DMS114 treated with DMSO at 0.1 percent for 48 hours (cell line): Measurements from ENCODE around the gene FOXP1.

ENCODE experiments used
- DNase-seq: peaks from one replicate; lab custom pipeline; 2025; ENCODE audit not compliant: unreplicated experiment; lab: John Stamatoyannopoulos, UW

Gene FOXP1

GRCh38 chr3:71120012-71120411 lies 463.5 kb downstream of the FOXP1 start:
- no peak for DNase-seq

DNA sequence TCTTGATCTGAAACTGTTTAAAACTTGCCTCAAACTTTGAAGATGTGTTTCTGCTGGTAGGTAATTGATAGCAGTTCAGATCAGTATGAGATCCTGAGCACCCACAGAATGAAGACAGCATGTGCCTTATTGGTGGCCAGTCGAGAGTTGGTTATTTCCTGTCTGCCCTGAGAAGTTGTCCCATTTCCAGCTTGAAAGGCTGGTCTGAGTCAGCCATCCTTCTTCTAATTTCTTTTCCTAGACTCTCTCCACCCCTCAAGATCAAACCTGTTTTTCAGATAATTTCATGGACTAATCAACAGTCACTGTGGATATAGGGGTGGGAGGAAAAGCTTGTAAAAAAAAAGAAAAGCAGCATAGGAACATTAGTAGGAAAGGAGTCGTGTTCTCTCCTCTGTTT lies 464.4 kb downstream of the FOXP1 start:
- no peak for DNase-seq

DNA sequence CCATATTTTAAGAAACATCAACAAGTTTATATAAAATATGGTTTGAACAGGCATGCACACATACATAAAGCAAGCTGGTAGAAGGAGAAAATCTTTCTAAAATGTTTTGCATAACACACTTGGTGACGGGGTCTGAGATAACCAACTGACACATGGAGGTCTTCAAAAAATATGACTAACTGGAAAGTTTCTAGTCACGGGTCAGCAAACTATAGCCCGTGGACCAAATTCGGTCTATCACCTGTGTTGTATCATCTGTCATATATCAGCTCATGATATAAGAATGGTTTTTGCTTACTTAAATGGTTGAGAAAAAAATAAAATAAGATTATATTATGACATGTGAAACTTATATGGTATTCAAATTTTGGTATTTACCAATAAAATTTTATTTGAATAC lies 465.1 kb downstream of the FOXP1 start:
- no peak for DNase-seq

- no peak for DNase-seq
Observed at GRCh38 chr3:71117572-71118247, 465.8 kb downstream of the FOXP1 start.

DNA sequence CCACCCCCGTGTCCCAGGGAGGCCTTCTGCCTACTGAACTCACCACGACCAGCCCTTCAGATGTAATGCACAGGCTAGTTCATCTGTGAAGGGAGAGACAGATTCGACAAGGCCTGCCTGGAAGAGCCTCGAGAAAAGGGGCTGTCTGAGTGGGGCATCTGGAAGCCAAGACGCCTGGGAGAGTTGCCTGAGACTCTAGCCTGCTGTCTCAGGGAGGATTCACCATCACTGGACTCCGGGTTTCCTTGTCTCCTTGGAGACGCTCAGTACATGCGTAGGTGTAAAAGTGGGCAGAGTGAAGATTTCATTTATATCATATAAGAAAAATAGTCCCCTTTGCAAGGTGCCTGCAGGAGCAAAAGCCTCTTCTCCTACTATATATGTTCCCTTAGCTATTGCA lies 468.9 kb downstream of the FOXP1 start:
- no peak for DNase-seq

DNA sequence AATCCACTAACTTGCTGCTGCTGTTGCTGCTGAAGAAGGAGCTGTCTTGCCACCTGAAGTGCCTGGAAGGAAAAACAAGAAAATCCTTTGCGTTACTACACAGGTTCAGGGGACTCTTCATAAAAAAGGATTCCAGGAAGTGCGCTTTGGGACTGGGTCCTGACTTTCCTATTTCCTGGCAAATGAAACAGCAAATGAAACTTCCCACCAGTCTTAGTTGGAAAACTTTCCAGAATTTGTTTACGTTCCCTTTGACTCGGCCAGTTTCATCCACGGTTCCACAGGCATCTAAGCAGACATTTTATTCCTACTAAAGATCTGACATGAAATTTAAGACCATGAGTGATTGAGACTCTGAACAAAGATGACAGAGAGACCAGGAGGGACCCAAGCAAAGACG lies 471.0 kb downstream of the FOXP1 start:
- no peak for DNase-seq

GRCh38 chr3:71111784-71112440 lies 471.6 kb downstream of the FOXP1 start:
- DNase-seq: no peak

GRCh38 chr3:71110385-71111222 lies 472.9 kb downstream of the FOXP1 start:
- no peak for DNase-seq

DNA sequence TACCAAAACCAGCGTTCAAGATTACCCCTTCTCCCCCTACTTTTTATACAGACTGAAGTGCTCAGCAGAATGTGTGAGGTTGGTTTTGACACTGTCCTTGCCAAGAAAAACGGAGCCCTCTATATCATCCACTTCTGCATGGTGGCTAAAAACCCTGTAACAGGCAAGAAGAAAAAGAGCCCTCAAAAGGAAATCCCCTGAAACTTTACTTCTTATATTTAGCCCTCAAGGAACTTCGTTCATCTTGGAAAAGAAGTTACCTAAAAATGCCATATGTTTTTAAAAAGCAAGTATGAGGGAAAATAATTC lies 473.6 kb downstream of the FOXP1 start:
- no peak for DNase-seq

GRCh38 chr3:71109241-71109976 lies 474.1 kb downstream of the FOXP1 start:
- no peak for DNase-seq

DNA sequence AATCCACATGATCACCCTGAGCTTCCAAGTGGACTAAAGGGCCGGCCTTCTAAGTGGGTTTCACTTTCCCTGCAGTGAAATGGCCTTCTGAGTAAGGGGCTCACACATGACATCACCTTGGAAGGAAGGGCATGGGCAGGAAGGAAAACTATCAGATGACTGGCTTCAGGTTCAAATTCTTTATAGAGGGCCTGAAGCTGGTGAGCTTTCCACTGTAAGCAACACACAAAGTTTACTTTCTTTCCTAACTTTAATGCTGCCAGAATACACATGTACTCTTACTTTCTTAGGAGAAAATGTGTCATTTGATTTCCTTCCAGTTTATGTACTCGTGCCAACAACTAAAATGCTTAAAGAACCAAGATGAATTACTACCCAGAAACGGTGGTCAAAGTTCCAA lies 475.6 kb downstream of the FOXP1 start:
- no peak for DNase-seq

DNA sequence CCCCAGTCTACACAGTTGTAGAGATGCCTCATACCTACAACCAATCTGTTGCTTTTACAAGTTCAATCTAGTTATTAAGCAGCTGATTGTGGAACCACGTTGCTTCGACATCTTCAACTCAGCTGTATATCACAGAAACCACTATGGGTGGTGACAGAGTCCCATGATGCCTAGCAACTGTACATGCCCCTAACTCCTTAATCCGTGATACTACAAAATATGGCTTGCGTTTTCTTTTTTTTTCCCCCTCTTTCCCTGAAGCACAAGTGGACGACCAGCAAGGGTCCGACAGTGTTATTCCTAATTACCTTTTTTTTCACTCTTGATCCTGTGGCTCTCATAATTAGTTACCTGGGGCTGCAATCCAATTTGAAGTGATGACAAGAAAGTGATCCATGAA lies 478.6 kb downstream of the FOXP1 start:
- no peak for DNase-seq

- no peak for DNase-seq
Observed at GRCh38 chr3:71104556-71104955, 479.0 kb downstream of the FOXP1 start.

DNA sequence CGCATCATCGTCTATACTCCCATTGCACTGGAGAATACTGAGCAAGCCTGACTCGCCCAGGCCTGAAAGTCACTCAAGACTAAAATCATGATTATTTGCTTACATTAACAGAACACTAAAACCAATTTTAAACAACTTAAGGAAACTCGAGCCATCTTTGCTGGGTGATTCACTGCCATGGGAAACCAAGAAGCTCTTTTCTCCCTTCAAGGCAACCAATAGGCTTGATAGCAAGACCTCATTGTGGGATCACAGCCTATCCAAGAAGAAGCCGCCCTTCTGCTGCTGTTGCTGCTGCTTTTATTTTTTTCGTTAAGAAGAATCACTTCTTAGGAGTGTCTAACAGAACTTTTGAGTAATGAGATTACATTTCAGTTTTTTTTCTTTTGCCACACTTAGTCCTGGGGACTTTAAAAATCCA lies 479.4 kb downstream of the FOXP1 start:
- DNase-seq: no peak

- DNase-seq: no peak
Observed at GRCh38 chr3:71103430-71103921, 480.1 kb downstream of the FOXP1 start.

DNA sequence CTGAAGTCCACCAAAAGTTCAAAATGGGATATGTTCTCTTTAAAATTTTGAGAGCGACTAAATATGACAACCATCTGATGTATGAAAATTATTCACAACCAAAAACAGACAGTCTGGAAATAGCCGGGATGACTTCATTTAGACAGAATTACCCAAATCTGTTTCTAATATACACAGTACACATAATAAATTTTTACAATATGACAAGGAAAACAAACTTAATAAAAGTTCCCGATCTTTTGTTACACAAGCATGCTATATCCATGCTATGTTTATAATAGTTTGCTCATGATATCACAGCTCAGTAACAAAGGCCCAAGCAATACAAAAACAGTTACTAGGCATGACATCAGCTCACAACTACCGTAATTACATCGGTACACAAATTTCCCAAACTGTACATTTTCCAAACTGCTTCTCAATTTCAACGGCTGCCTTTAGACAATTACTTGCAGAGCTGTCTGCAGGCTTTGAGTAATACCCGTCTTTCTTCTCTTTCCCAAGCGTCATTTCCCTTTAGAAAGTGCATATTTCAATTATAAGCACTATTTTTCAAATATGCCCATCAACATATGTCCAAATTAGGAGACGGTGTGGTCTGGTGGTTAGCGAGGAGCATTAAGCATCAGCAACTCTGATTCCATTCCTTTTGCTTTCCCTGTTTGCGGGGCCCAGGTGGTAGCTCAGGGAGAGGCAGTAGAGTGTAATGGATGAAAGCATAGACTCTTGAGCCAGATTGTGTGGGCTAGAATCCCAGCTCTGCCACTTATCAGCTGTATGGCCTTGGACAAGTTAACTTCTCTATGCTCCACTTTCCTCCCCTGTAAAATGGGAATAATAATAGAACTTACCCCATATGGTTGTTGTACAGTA lies 481.2 kb downstream of the FOXP1 start:
- no peak for DNase-seq

DNA sequence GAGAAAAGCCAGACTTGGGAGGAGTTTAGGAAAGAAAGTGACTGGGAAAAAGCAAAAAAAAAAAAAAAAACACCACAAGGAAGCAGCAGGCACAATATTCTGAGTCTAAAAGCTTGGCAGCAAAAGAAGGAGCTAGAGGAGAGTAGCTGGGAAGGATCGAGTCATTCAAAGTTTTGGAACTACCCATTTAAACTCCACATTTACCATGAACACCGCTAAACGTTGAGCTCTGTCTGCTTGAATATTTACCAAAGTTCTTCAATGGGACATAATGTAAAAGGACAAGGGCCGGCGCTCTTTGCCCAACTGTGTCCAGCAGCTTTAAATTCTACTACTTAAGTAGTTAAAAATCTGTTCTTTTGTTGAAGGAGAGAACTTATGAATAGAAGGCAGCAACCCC lies 481.9 kb downstream of the FOXP1 start:
- no peak for DNase-seq

DNA sequence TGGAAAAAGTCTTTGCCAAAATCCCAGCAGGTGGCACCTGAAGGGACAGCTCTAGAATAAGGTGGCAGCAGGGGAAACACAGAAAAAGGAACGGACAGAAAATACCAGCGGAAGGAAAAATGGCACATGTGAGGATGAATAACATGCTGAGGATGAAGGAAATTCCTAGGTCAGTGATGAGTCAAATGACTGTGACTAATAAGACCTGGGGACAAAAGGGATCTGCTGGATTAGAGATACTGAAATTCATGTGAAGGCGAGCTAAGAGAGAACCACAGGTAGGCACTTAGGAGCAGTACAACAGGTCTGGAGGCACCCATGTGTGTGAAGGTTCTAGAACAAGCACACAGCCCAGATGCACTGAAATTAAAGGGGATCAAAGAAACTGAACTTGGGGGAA lies 482.5 kb downstream of the FOXP1 start:
- no peak for DNase-seq

DNA sequence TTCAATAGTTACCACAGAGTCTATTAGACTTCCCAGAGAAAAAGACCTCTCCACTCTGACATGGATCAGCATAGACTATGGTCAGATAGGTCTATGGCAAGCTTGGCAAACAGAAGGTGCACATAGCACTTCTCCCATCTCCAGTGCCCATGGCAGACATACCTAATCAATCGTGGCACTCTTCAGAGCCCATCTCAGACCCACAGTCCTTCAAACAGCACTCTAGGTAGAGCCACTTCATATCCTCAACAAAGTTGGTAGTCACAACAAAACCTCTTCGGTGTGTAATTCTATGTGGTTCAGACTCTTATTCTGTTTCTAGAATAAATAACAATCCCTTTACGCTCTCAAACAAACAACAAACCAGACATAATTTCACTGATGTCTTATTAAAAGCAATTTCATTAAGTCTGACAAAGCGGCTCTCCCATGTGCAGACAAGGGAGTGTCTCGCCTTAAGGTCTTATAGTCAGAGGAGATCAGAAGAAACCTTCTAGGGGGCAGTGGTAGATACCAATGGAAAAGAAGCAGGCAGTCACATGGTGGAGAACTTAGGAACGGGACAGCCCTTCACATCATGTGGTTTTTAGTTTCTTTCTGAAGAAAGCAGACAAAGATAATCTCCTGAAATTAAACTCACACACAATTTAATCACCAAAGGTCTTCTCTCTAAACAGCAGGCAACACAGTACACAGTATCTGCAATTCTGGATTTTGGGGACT lies 483.4 kb downstream of the FOXP1 start:
- no peak for DNase-seq

DNA sequence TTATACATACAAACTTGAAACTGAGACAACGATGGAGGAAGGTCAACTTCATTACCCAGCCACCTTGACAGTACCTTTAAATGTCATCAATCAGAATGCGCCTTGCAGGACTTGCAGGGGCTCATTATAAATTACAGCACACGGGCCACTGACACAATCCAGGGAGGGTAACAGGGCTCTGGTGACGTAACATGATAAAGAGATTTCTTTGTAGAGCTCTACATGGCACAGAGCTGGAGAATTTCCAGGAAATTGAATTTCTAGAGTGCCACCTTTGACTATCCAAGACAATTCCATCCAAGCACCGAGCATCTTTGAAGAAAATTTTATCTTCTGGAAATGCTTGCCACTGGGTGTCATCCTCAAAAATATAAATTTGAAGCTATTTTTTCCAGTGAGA lies 486.0 kb downstream of the FOXP1 start:
- no peak for DNase-seq
